ENCODE results near the gene EYA2.

EYA2 gene

GRCh38 chr20:47054506-47054905 lies 159.9 kb downstream of the EYA2 start:
- Histone ChIP-seq H3K4me2 (no peak overlapping the region), H3K9ac (no peak overlapping the region), H3K27ac (no peak overlapping the region), H3K36me3 (ENCODE audit: insufficient read depth) (no peaks in the 10 kb centered on the region), H3K27me3 (ENCODE audit: insufficient read depth, low read depth) (no peaks in the 10 kb centered on the region), H4K20me1 (ENCODE audit: insufficient read depth) (no peaks in the 10 kb centered on the region), H2AFZ (ENCODE audit: low read depth) (no peak overlapping the region), H3K4me3 (IDR thresholded peaks at IDR 0.05; ENCODE audit: insufficient read depth, low read depth, low read length) (no peak overlapping the region), H3K79me2 (ENCODE audit: insufficient read depth, low read depth) (no peaks in the 10 kb centered on the region), H3K4me1 (ENCODE audit: low read depth, poor library complexity, severe bottlenecking) (no peaks in the 10 kb centered on the region)
- no peak for TF ChIP-seq CTCF (conservative IDR thresholded peaks at IDR 0.05; ENCODE audit: low read depth, low read length)

- no peaks in the 10 kb centered on the region for H3K4me1 ChIP-seq (ENCODE audit: low read depth, poor library complexity, severe bottlenecking)
- TF ChIP-seq CTCF (conservative IDR thresholded peaks at IDR 0.05; ENCODE audit: low read depth, low read length) = no peak
- no peak overlapping the region for H3K27ac ChIP-seq
- H3K79me2 ChIP-seq (ENCODE audit: insufficient read depth, low read depth) = no peaks in the 10 kb centered on the region
- no peak overlapping the region for H3K4me3 ChIP-seq (IDR thresholded peaks at IDR 0.05; ENCODE audit: insufficient read depth, low read depth, low read length)
- no peak overlapping the region for H3K4me2 ChIP-seq
- no peaks in the 10 kb centered on the region for H4K20me1 ChIP-seq (ENCODE audit: insufficient read depth)
- H3K9ac ChIP-seq = no peak overlapping the region
- H3K36me3 ChIP-seq (ENCODE audit: insufficient read depth) = no peaks in the 10 kb centered on the region
- no peak overlapping the region for H2AFZ ChIP-seq (ENCODE audit: low read depth)
- no peaks in the 10 kb centered on the region for H3K27me3 ChIP-seq (ENCODE audit: insufficient read depth, low read depth)
These were observed 160.3 kb downstream of the EYA2 start for GRCh38 chr20:47054945-47055344.

GRCh38 chr20:47055699-47056369 lies 161.2 kb downstream of the EYA2 start:
- Histone ChIP-seq H3K9ac (no peak overlapping the region), H3K27ac (no peak overlapping the region), H3K4me2 (no peak overlapping the region), H2AFZ (ENCODE audit: low read depth) (no peak overlapping the region), H3K4me1 (ENCODE audit: low read depth, poor library complexity, severe bottlenecking) (no peaks in the 10 kb centered on the region), H3K4me3 (IDR thresholded peaks at IDR 0.05; ENCODE audit: insufficient read depth, low read depth, low read length) (no peak overlapping the region), H4K20me1 (ENCODE audit: insufficient read depth) (no peaks in the 10 kb centered on the region), H3K36me3 (ENCODE audit: insufficient read depth) (no peaks in the 10 kb centered on the region), H3K27me3 (ENCODE audit: insufficient read depth, low read depth) (no peaks in the 10 kb centered on the region), H3K79me2 (ENCODE audit: insufficient read depth, low read depth) (no peaks in the 10 kb centered on the region)
- TF ChIP-seq CTCF (conservative IDR thresholded peaks at IDR 0.05; ENCODE audit: low read depth, low read length) = no peak

GRCh38 chr20:47057661-47058060 lies 163.0 kb downstream of the EYA2 start:
- Histone ChIP-seq H3K36me3 (ENCODE audit: insufficient read depth) (no peaks in the 10 kb centered on the region), H3K27ac (no peak overlapping the region), H2AFZ (ENCODE audit: low read depth) (no peak overlapping the region), H4K20me1 (ENCODE audit: insufficient read depth) (no peaks in the 10 kb centered on the region), H3K27me3 (ENCODE audit: insufficient read depth, low read depth) (no peaks in the 10 kb centered on the region), H3K4me1 (ENCODE audit: low read depth, poor library complexity, severe bottlenecking) (no peaks in the 10 kb centered on the region), H3K79me2 (ENCODE audit: insufficient read depth, low read depth) (no peaks in the 10 kb centered on the region), H3K4me3 (IDR thresholded peaks at IDR 0.05; ENCODE audit: insufficient read depth, low read depth, low read length) (no peak overlapping the region), H3K4me2 (no peak overlapping the region), H3K9ac (no peak overlapping the region)
- TF ChIP-seq CTCF (conservative IDR thresholded peaks at IDR 0.05; ENCODE audit: low read depth, low read length) = no peak

Measured in KMS-11 (cell line).